ENCODE results near the gene MAP2K5. TPM values are rescaled to one million over a fixed set of nuclear protein-coding genes. Genes with fewer than 3 reads are reported as not detected.

The MAP2K5 gene
- total RNA-seq, 2 experiments from 2014 or later: 22.2 to 27.9 TPM

- no peak overlapping the region for H3K4me3 Mint-ChIP-seq
- intact Hi-C loops (cut with DNase I, micrococcal nuclease): loop anchor here in 1 of 2 experiments (5.0 kb wide), 1 partner anchor 83 kb away; no protein-coding TSS in a partner anchor
Observed at GRCh38 chr15:67585681-67586080, 43.2 kb downstream of the MAP2K5 start.

GRCh38 chr15:67587331-67587730, 44.8 kb downstream of the MAP2K5 start:
- POLR2A ChIA-PET: no interaction called here
- CTCF ChIA-PET: no interaction called here
- no peaks in the 10 kb centered on the region for H3K4me1 Mint-ChIP-seq (ENCODE audit: low read depth)
- Histone ChIP-seq H3K4me1 (ENCODE audit: insufficient read depth, low read length) (no peaks in the 10 kb centered on the region), H3K9me3 (ENCODE audit: control insufficient read depth in 1 of 2, insufficient read depth in 1 of 2, low read length in 2 of 2) (no peaks in the 10 kb centered on the region), H3K27ac (ENCODE audit: low read depth in 1 of 2, low read length in 2 of 2) (no peak overlapping the region), H3K36me3 (ENCODE audit: insufficient read depth, low read length) (peaks cover 34% of the 10 kb centered on the region), H3K27me3 (ENCODE audit: control insufficient read depth in 1 of 2, insufficient read depth in 2 of 2, low read length in 2 of 2) (no peaks in the 10 kb centered on the region), H3K4me3 (ENCODE audit: low read length) (no peak overlapping the region)
- peaks cover 62% of the 10 kb centered on the region for H3K36me3 Mint-ChIP-seq (ENCODE audit: low read depth)
- DNase-seq (no peak), ATAC-seq (ENCODE audit: poor library complexity) (no peak)
- H3K9me3 Mint-ChIP-seq: no peaks in the 10 kb centered on the region
- TF ChIP-seq CTCF (IDR thresholded peaks at IDR 0.05): no peak
- intact Hi-C loops (cut with DNase I, micrococcal nuclease): loop anchor here in 1 of 2 experiments (5.0 kb wide), 1 partner anchor 85 kb away; no protein-coding TSS in a partner anchor
- no peaks in the 10 kb centered on the region for H3K27me3 Mint-ChIP-seq
- no peak overlapping the region for H3K27ac Mint-ChIP-seq
- no peak overlapping the region for H3K4me3 Mint-ChIP-seq

More at GRCh38 chr15:67585681-67586080, 43.2 kb downstream of the MAP2K5 start:
- Histone ChIP-seq H3K4me3 (ENCODE audit: low read length) (no peak overlapping the region), H3K4me1 (ENCODE audit: insufficient read depth, low read length) (no peaks in the 10 kb centered on the region), H3K36me3 (ENCODE audit: insufficient read depth, low read length) (peaks cover 32% of the 10 kb centered on the region), H3K27me3 (ENCODE audit: control insufficient read depth in 1 of 2, insufficient read depth in 2 of 2, low read length in 2 of 2) (no peaks in the 10 kb centered on the region), H3K27ac (ENCODE audit: low read depth in 1 of 2, low read length in 2 of 2) (no peak overlapping the region), H3K9me3 (ENCODE audit: control insufficient read depth in 1 of 2, insufficient read depth in 1 of 2, low read length in 2 of 2) (no peaks in the 10 kb centered on the region)
- no peaks in the 10 kb centered on the region for H3K27me3 Mint-ChIP-seq
- H3K9me3 Mint-ChIP-seq: no peaks in the 10 kb centered on the region
- POLR2A ChIA-PET: no interaction called here
- ATAC-seq (ENCODE audit: poor library complexity): no peak
- CTCF ChIA-PET: no interaction called here
- H3K4me1 Mint-ChIP-seq (ENCODE audit: low read depth): no peaks in the 10 kb centered on the region
- DNase-seq: no peak
- TF ChIP-seq CTCF (IDR thresholded peaks at IDR 0.05): no peak
- no peak overlapping the region for H3K27ac Mint-ChIP-seq
- H3K36me3 Mint-ChIP-seq (ENCODE audit: low read depth): peaks cover 63% of the 10 kb centered on the region

GRCh38 chr15:67587754-67588153, 45.3 kb downstream of the MAP2K5 start:
- Histone ChIP-seq H3K36me3 (ENCODE audit: insufficient read depth, low read length) (peaks cover 38% of the 10 kb centered on the region), H3K9me3 (ENCODE audit: control insufficient read depth in 1 of 2, insufficient read depth in 1 of 2, low read length in 2 of 2) (no peaks in the 10 kb centered on the region), H3K27ac (ENCODE audit: low read depth in 1 of 2, low read length in 2 of 2) (no peak overlapping the region), H3K27me3 (ENCODE audit: control insufficient read depth in 1 of 2, insufficient read depth in 2 of 2, low read length in 2 of 2) (no peaks in the 10 kb centered on the region), H3K4me1 (ENCODE audit: insufficient read depth, low read length) (no peaks in the 10 kb centered on the region), H3K4me3 (ENCODE audit: low read length) (no peak overlapping the region)
- DNase-seq (no peak), ATAC-seq (ENCODE audit: poor library complexity) (no peak)
- ChIA-PET CTCF (no interaction called here), POLR2A (no interaction called here)
- H3K4me1 Mint-ChIP-seq (ENCODE audit: low read depth): no peaks in the 10 kb centered on the region
- H3K9me3 Mint-ChIP-seq: no peaks in the 10 kb centered on the region
- H3K4me3 Mint-ChIP-seq: no peak overlapping the region
- H3K36me3 Mint-ChIP-seq (ENCODE audit: low read depth): peaks cover 65% of the 10 kb centered on the region
- no peak overlapping the region for H3K27ac Mint-ChIP-seq
- TF ChIP-seq CTCF (IDR thresholded peaks at IDR 0.05): no peak
- intact Hi-C loops (cut with DNase I, micrococcal nuclease): loop anchor here in 1 of 2 experiments (5.0 kb wide), 1 partner anchor 85 kb away; no protein-coding TSS in a partner anchor
- H3K27me3 Mint-ChIP-seq: no peaks in the 10 kb centered on the region

Measured in CD4-positive, alpha-beta T cell (primary cell).